Kidney epithelial cell (primary cell): Measurements from ENCODE around the gene NPAS2. TPM values are rescaled to one million over a fixed set of nuclear protein-coding genes. Genes with fewer than 3 reads are reported as not detected.

Experiments
- DNase-seq: peaks from one replicate; pipeline ENCODE4 v3.0.0-alpha.2; 2010; ENCODE audit warnings: low read depth
- H3K27me3 ChIP-seq: 2 replicates; pipeline ENCODE4 v1.6.0; 2011; ENCODE audit warnings: low read length; ENCODE audit not compliant: control insufficient read depth, insufficient read depth
- H3K36me3 ChIP-seq: 2 replicates; pipeline ENCODE4 v1.5.1; 2011; ENCODE audit warnings: low read length; ENCODE audit not compliant: control insufficient read depth, insufficient read depth
- H3K4me3 ChIP-seq: 2 replicates; pipeline ENCODE4 v1.5.1; 2011; ENCODE audit warnings: low read depth, mild to moderate bottlenecking, control low read depth, low read length
- total RNA-seq: library from RNA; depleted of rRNA; stranded (reverse); fragments of >200 nt; gene quantifications from 2 replicates; pipeline ENCODE4 v1.2.3, GENCODE V29; 2015
- TF ChIP-seq, protein P1 (sequence below): IDR thresholded peaks from 2 replicates; pipeline ENCODE4 v1.5.1; 2011; ENCODE audit warnings: mild to moderate bottlenecking, moderate library complexity, low read length, control low read depth, inconsistent platforms; ENCODE audit not compliant: insufficient read depth, poor library complexity, severe bottlenecking

NPAS2 gene
- total RNA-seq, 1 donor from 2014 or later, result 11.2 TPM

DNA sequence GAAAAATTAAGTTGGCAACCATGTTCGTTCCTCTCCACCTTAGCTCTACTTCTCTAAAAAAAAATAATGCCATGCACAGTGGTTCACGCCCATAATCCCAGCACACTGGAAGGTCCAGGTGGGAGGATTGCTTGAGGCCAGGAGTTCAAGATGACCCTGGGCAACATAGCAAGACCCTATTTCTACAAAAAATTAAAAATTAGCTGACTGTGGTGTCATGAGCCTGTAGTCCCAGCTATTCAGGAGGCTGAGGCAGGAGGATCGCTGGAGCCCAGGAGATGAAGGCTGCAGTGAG, 40.1 kb upstream of the NPAS2 start:
- no peak for DNase-seq

DNA sequence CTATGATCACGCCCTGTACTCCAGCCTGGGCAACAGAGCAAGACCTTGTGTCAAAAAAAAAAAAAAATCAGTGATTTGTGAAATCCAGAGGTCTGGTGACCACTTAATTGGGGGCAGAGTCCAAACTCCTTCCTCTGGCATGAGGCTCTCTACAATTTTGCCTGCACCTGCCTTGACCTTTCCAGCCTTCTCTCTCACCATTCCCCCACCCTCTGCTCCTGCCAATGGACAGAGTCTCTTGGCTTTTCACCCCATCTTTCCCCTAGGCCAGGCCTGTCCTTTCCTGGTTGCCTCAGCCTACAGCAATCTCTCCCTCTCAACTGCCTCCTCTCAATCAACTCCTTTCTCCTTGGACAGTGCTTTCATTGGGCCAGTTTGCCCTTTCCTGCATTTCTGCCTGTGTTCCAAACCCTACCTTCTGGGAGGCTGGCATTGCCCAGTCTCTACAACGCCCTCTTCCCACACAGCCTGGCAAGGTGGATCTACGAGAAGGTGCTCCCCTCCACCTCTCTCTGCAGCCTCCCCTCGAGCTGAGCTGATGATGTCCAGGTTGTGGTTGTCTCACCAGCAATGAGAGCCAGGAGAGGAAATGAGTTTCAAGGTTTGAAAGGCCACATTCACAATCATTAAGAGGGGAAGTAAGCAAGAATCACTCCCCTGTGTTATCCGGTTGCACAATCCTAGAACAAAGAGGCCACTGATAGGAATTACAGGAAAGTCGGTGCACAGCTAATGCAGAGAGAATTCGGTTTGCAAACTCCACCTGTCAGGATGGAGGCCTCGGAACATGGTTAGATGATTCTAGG, 39.5 kb upstream of the NPAS2 start:
- TF ChIP-seq, protein P1, sequence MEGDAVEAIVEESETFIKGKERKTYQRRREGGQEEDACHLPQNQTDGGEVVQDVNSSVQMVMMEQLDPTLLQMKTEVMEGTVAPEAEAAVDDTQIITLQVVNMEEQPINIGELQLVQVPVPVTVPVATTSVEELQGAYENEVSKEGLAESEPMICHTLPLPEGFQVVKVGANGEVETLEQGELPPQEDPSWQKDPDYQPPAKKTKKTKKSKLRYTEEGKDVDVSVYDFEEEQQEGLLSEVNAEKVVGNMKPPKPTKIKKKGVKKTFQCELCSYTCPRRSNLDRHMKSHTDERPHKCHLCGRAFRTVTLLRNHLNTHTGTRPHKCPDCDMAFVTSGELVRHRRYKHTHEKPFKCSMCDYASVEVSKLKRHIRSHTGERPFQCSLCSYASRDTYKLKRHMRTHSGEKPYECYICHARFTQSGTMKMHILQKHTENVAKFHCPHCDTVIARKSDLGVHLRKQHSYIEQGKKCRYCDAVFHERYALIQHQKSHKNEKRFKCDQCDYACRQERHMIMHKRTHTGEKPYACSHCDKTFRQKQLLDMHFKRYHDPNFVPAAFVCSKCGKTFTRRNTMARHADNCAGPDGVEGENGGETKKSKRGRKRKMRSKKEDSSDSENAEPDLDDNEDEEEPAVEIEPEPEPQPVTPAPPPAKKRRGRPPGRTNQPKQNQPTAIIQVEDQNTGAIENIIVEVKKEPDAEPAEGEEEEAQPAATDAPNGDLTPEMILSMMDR, result no peak
- Histone ChIP-seq H3K27me3 (no peaks in the 10 kb centered on the region), H3K4me3 (no peak overlapping the region), H3K36me3 (no peaks in the 10 kb centered on the region)
- DNase-seq, result peak; percentile 70

More for the DNA sequence above, 40.1 kb upstream of the NPAS2 start:
- no peaks in the 10 kb centered on the region for H3K36me3 ChIP-seq
- TF ChIP-seq, protein P1, result no peak
- H3K4me3 ChIP-seq, result no peak overlapping the region
- H3K27me3 ChIP-seq, result no peaks in the 10 kb centered on the region

DNA sequence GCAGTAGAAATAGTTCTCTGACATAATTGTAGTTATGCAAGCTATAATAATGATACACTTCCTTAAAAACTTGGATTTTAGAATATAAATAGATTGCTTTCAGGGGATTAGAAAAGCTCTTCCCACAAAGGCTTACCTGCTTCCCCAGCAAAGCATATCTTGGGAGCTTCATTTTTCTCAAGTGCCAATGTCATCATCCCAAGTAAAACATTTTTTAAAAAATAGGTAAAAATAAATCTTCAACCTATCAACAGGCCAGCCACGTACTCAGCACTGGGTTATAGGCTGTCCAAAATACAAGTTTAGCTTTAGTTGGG, 39.0 kb upstream of the NPAS2 start:
- H3K36me3 ChIP-seq, result no peaks in the 10 kb centered on the region
- no peak overlapping the region for H3K4me3 ChIP-seq
- no peak for DNase-seq
- no peaks in the 10 kb centered on the region for H3K27me3 ChIP-seq
- TF ChIP-seq, protein P1, result no peak

DNA sequence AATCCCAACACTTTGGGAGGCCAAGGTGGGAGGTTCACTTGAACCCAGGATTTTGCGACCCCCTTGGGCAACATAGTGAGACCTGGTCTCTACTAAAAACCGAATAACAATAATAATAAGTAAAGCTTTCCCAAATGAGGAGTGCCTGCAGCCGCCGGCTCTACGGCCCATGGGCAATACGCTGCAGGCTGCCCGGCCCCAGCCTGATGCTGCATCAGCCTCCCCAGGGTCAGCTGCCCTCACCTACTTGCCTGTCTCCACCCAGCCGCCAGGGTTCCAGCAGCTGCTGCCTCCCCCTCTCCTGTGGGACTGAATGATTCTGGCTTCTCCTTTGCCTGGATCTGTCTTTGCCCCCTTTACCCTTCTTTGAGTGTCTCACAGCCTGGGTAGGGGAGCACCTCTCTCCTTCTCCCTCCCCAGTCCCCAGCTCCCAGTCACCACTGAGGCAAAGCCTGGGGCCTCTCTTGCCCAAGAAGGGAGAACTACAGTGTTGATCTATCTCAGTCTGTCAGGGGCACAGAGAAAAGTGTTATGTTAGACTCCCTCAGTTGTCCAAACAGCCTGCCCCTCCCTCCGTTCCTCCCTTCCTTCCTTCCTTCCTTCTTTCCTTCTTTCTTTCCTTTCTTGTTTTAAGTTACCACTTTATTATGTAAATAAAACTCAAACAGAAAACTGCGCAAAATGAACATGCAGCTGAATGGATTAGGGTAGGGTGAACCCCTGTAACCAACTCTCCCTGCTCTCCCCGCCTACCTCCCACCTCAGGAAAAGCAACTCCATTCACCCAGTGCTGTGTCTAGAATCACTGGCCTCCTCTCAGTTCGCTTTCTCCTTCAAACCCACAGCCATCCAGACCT, 38.2 kb upstream of the NPAS2 start:
- no peaks in the 10 kb centered on the region for H3K36me3 ChIP-seq
- H3K27me3 ChIP-seq, result no peaks in the 10 kb centered on the region
- DNase-seq, result no peak
- TF ChIP-seq, protein P1, result no peak
- no peak overlapping the region for H3K4me3 ChIP-seq

DNA sequence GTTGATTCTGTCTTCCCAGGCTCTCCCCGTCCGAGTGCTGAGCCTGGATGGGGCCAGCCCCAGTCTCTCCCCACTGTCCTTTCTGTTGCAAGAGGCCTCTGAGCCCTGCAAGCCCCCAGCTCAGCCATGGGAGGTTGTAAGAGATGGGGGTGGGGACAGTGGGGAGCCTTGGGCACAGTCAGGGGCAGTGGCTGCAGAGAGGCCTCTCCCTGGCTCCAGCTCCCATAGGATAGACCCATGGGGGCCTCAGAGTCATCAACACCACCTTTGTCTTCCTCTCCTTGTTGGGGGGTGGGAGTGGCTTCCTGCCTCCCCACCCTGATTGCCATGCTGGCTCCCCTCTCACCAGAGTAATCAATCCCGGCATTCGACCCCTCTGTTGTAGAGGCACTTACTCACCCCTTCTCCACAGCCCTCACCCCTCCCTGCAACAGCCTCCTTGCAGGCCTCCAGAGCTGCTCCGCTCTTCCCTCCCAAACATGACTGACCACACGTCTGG, 37.5 kb upstream of the NPAS2 start:
- no peak for DNase-seq
- TF ChIP-seq, protein P1, result no peak
- Histone ChIP-seq H3K27me3 (no peaks in the 10 kb centered on the region), H3K36me3 (no peaks in the 10 kb centered on the region), H3K4me3 (no peak overlapping the region)
